ENCODE results near the gene DENND1A. TPM values are rescaled to one million over a fixed set of nuclear protein-coding genes. Genes with fewer than 3 reads are reported as not detected.

DENND1A gene
- total RNA-seq, 1 donor from 2014 or later, result 12.7 TPM

- Mint-ChIP-seq H3K27ac (ENCODE audit: unreplicated experiment) (no peak overlapping the region), H3K36me3 (ENCODE audit: low read depth, unreplicated experiment) (no peaks in the 10 kb centered on the region), H3K27me3 (ENCODE audit: low read depth, unreplicated experiment) (no peaks in the 10 kb centered on the region), H3K4me3 (ENCODE audit: unreplicated experiment) (no peak overlapping the region), H3K4me1 (ENCODE audit: low read depth, unreplicated experiment) (no peaks in the 10 kb centered on the region), H3K9me3 (ENCODE audit: unreplicated experiment) (peaks cover 2% of the 10 kb centered on the region)
- Histone ChIP-seq H2AFZ (ENCODE audit: low read depth, low read length) (no peak overlapping the region), H3K9me3 (ENCODE audit: insufficient read depth, low read depth, low read length) (no peaks in the 10 kb centered on the region), H3K9ac (ENCODE audit: low read length) (no peak overlapping the region), H4K20me1 (ENCODE audit: insufficient read depth, low read length) (peaks cover 24% of the 10 kb centered on the region), H3K27ac (ENCODE audit: low read depth, low read length) (no peak overlapping the region), H3K4me1 (ENCODE audit: insufficient read depth, low read length) (no peaks in the 10 kb centered on the region), H3K4me2 (ENCODE audit: low read length) (no peak overlapping the region), H3K27me3 (ENCODE audit: insufficient read depth, low read length) (no peaks in the 10 kb centered on the region), H3K4me3 (ENCODE audit: insufficient read depth, low read depth, low read length) (no peak overlapping the region), H3K36me3 (ENCODE audit: insufficient read depth, low read length) (no peaks in the 10 kb centered on the region), H3K79me2 (ENCODE audit: insufficient read depth, low read length) (no peaks in the 10 kb centered on the region)
- no peak for TF ChIP-seq EZH2 (IDR thresholded peaks at IDR 0.05; ENCODE audit: insufficient read depth, low read length)
- no peak for TF ChIP-seq CTCF (IDR thresholded peaks at IDR 0.05; ENCODE audit: insufficient read depth, low read depth, low read length)
- DNase-seq (ENCODE audit: low read depth) (no peak), FAIRE-seq (no peak)
These were observed 48.3 kb downstream of the DENND1A start for GRCh38 chr9:123881604-123882003.

GRCh38 chr9:123880420-123880819, 49.5 kb downstream of the DENND1A start:
- Histone ChIP-seq H4K20me1 (ENCODE audit: insufficient read depth, low read length) (peaks cover 22% of the 10 kb centered on the region), H3K4me1 (ENCODE audit: insufficient read depth, low read length) (no peaks in the 10 kb centered on the region), H3K9ac (ENCODE audit: low read length) (no peak overlapping the region), H3K27ac (ENCODE audit: low read depth, low read length) (no peak overlapping the region), H3K9me3 (ENCODE audit: insufficient read depth, low read depth, low read length) (no peaks in the 10 kb centered on the region), H3K27me3 (ENCODE audit: insufficient read depth, low read length) (no peaks in the 10 kb centered on the region), H3K4me2 (ENCODE audit: low read length) (no peak overlapping the region), H3K36me3 (ENCODE audit: insufficient read depth, low read length) (no peaks in the 10 kb centered on the region), H2AFZ (ENCODE audit: low read depth, low read length) (no peak overlapping the region), H3K4me3 (ENCODE audit: insufficient read depth, low read depth, low read length) (no peak overlapping the region), H3K79me2 (ENCODE audit: insufficient read depth, low read length) (no peaks in the 10 kb centered on the region)
- FAIRE-seq, result no peak
- Mint-ChIP-seq H3K4me1 (ENCODE audit: low read depth, unreplicated experiment) (no peaks in the 10 kb centered on the region), H3K36me3 (ENCODE audit: low read depth, unreplicated experiment) (no peaks in the 10 kb centered on the region), H3K9me3 (ENCODE audit: unreplicated experiment) (peaks cover 2% of the 10 kb centered on the region), H3K4me3 (ENCODE audit: unreplicated experiment) (no peak overlapping the region), H3K27me3 (ENCODE audit: low read depth, unreplicated experiment) (no peaks in the 10 kb centered on the region), H3K27ac (ENCODE audit: unreplicated experiment) (no peak overlapping the region)
- no peak for TF ChIP-seq EZH2 (IDR thresholded peaks at IDR 0.05; ENCODE audit: insufficient read depth, low read length)
- no peak for TF ChIP-seq CTCF (IDR thresholded peaks at IDR 0.05; ENCODE audit: insufficient read depth, low read depth, low read length)
- no peak for DNase-seq (ENCODE audit: low read depth)

- Histone ChIP-seq H3K79me2 (ENCODE audit: insufficient read depth, low read length) (no peaks in the 10 kb centered on the region), H3K4me3 (ENCODE audit: insufficient read depth, low read depth, low read length) (no peak overlapping the region), H3K9ac (ENCODE audit: low read length) (no peak overlapping the region), H3K9me3 (ENCODE audit: insufficient read depth, low read depth, low read length) (no peaks in the 10 kb centered on the region), H3K27ac (ENCODE audit: low read depth, low read length) (no peak overlapping the region), H3K36me3 (ENCODE audit: insufficient read depth, low read length) (no peaks in the 10 kb centered on the region), H3K4me1 (ENCODE audit: insufficient read depth, low read length) (no peaks in the 10 kb centered on the region), H3K27me3 (ENCODE audit: insufficient read depth, low read length) (no peaks in the 10 kb centered on the region), H4K20me1 (ENCODE audit: insufficient read depth, low read length) (peaks cover 1% of the 10 kb centered on the region), H2AFZ (ENCODE audit: low read depth, low read length) (no peak overlapping the region), H3K4me2 (ENCODE audit: low read length) (no peak overlapping the region)
- Mint-ChIP-seq H3K4me1 (ENCODE audit: low read depth, unreplicated experiment) (peaks cover 3% of the 10 kb centered on the region), H3K4me3 (ENCODE audit: unreplicated experiment) (no peak overlapping the region), H3K27ac (ENCODE audit: unreplicated experiment) (no peak overlapping the region), H3K36me3 (ENCODE audit: low read depth, unreplicated experiment) (no peaks in the 10 kb centered on the region), H3K9me3 (ENCODE audit: unreplicated experiment) (no peaks in the 10 kb centered on the region), H3K27me3 (ENCODE audit: low read depth, unreplicated experiment) (no peaks in the 10 kb centered on the region)
- FAIRE-seq, result no peak
- no peak for DNase-seq (ENCODE audit: low read depth)
- no peak for TF ChIP-seq EZH2 (IDR thresholded peaks at IDR 0.05; ENCODE audit: insufficient read depth, low read length)
- no peak for TF ChIP-seq CTCF (IDR thresholded peaks at IDR 0.05; ENCODE audit: insufficient read depth, low read depth, low read length)
These were observed 53.2 kb downstream of the DENND1A start for GRCh38 chr9:123876750-123877149.

All from astrocyte (in vitro differentiated cells and primary cell).